ENCODE data around the gene RDH13.

The RDH13 gene

DNA sequence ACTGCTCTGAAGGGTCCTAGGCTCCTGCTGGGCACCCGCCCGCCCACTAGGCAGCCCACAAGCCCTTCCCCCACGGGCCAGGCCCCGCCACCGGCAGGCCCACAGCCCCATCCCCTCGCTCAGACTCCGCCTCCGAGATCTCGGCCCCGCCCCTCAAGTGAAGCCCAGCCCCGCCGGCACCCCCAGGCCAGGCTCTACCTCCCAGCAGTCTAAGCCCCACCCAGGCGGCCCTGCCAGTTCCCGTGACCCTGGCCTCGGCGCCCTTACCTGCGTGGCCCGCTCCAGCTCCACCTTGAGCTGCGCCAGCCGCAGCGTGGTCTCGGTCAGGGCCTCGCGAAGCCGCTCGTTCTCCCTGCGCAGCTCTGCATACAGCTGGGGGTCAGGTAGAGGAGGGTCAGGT is 29.0 kb upstream of the RDH13 start:
- no peak for DNase-seq

DNA sequence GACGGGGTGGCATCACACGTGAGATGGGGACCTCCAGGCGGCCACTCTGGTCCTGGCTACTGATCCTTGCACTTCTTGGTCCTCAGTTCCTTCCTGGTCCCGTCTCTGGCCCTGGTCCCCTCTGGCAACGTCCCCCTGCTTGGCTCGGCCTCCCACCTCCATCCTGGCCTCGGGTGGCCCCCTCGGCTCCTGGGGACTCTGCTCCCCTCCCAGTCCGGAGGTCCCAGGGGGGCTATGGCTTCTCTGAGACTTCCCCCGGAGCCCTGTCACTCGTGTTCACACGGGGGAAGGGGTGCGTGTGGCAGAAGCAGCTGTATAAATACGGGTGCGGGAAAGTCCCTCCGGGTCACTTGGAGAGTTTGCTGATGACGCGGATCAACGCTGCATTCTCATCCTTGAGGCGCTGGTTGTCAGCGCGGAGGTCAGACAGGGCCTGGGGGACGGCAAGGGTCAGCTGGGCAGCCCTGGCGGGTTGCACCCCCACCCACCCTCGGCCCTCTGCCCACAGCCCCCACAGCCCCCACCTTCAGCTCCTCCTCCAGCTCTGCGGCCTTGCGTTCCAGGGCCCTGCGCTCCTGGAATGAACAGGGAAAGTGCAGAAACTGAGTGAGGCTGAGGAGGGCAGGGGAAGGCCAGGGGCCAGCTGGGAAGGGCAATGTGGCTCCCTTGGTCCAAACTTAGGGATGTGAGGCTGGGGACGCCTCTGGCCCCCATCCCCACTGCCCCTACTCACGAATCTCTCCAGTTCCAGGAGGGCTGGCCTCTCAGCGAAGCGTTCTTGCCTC is 28.4 kb upstream of the RDH13 start:
- DNase-seq: no peak

DNA sequence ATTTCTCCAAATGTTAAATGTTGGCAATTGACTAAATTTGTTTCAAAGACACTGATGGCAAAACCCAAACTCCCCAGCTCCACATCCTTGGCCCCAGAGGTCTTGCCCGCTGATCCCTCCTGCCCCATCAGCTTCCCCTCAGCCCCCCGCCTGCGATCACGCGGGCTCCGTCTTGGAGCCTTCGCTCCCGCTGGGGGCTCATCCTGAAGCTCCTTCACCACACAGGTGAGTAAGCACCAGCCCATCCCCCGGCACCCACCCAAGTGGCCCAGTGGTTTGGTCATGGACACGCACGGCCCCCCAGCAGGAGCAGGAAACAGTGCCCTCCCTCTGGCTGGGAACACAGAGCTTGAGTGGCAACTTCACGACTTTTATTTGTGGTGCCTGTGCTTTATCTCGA is 27.6 kb upstream of the RDH13 start:
- DNase-seq: no peak

DNA sequence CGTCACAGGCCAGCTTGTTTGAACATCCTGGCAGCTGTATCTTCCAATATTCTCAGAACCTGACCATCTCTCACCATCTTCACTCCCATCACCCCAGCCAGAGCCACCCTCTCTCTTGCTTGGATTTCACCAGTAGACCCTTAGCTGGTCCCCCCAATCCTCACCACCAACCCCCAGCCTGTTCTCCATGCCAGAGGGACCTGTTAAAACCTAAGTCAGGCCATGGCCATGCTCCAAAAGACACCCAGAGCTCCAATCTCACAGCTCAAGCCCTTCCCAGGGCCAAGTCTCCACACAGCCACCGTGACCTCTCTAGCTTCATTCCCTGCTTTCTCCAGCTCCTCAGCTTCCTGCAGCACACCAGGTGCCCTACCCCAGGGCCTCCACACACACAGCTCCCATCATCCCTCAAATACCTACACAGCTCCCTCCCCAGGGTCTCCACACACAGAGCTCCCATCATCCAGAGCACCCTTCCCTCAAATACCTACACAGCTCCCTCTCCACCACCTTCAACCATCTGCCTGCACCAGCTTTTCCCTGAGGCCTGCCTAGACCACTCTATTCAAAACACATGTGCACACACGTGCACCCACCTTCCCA is 26.5 kb upstream of the RDH13 start:
- DNase-seq: no peak

DNA sequence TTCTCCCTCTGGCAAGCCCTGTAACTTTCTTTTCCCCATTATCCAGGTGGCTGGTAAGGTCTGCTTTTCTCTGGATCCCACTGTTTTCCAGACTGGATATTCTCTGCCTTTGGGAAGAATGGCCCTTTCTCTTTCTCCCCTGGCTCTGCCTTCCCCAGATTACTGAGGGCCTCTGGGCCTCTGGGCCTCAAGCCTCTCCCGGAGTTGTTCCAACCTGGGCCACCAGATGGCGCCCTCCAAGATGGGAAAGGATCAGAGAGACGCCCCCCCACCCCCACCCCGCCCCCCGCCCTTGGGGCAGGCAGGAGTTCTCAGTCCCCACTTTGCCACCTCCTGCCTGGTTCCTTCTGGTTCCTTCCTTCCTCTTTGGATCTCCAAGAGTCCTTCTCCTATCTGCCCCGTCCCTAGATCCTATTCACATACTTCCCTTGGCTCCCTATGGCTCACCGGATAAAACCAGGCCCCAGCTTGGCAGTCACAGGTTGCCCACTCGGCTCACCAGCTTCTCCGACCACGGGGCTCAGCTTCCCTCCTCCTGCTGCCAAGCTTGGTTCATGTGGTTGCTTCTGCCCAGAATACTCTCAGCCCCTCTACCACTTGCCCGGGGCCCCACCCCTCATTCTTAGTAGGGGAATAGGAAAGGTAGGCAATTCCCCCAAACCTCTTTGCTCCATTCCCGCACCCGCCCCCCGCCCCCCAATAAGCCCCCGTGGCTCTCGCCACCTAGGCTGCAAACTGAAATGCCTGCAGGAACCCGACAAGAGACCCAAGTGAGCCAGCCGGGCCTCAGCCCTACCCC is 25.8 kb upstream of the RDH13 start:
- peak; percentile 17 for DNase-seq

DNA sequence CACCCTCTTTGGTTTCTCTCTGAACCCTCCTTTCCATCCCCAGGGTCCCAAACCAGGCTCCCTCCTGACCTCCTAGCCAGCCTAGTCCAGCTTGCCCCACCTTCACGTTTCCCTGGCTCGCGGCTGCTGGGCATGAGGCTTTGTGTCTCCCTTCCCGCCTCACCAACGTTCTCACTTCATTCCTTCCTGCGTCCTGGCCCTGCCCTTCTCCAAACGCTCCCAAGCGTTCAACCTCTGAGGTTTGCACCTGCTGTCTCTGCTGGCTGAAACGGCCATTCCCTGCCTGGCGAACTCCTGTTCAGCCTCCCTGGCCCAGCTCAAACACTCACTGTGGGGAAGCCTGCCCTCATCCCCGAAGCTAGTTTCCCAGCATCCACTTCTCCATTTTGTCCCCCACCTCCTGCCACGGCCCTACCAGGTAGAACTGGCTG is 25.1 kb upstream of the RDH13 start:
- DNase-seq: no peak

DNA sequence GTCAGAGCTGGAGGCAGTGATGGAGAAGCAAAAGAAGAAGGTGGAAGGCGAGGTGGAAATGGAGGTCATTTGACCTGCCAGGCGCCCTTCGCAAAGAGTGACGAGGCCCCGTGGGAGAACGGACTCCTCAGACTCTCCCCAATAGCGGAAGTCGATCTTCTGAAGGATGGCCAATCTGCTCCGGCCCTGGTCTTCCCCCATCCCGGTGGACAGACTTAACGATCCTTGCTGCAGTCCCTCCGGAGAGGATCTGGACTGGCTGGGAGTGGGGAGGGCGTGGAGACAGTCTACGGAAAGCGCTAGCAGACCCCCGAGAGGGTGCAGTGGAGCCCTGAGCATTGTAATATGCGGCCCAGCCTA is 24.6 kb upstream of the RDH13 start:
- no peak for DNase-seq

DNA sequence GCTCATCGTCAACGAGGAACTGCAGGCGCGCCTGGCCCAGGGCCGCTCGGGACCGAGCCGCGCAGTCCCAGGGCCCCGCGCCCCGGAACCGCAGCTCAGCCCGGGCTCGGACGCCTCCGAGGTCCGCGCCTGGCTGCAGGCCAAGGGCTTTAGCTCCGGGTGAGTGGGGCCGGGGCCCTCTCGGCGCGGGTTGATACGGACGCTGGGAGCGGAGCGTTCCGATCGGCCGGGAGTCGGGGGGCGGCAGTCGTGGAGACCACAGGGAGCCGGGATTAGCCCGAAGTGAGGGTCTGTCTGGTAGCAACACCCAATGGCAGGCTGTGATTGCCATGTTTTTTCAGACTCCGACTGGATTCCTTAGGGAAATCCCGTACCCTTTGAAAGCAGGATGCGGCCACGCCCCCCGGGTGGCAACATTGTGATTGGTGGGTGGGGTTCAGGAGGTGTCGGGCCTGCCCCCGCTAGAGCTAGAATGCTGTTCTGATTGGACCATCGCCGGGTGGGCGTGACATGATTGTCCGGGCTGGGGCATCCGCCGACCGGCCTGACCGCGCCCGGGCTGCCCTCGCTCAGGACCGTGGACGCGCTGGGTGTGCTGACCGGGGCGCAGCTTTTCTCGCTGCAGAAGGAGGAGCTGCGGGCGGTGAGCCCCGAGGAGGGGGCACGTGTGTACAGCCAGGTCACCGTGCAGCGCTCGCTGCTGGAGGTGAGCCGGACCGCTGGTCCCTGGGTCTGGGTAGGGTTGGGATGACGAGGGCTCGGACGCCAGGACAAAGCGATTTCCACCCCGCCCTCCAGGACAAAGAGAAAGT is 24.0 kb upstream of the RDH13 start:
- no peak for DNase-seq

DNA sequence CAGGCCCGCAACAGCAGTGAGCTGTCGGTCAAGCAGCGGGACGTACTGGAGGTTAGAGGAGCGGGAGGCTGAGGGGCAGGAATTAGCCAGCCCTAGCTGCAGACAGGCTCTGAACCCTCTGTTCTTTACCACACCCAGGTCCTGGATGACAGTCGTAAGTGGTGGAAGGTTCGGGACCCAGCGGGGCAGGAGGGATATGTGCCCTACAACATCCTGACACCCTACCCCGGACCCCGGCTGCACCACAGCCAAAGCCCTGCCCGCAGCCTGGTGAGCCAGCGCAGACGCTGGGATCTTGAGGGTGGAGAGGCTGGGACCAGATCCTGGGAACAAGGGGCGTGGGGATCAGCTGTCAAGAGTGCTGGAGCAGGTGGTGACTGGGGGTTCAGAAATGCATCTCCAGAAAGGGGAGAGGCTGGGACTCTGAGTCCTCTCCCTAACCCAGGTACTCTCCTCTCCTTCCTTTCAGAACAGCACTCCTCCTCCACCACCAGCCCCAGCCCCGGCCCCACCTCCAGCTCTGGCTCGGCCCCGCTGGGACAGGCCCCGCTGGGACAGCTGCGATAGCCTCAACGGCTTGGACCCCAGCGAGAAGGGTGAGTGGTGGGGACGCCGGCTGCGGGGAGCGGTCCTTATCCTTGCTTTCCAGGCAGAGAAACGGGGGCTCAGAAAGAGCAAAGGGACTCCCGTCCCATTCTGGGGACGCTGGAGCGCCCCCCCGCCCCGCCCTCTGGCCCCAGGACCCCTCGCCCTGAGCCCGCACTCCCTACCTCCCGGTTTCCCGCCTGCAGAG is 23.2 kb upstream of the RDH13 start:
- no peak for DNase-seq

DNA sequence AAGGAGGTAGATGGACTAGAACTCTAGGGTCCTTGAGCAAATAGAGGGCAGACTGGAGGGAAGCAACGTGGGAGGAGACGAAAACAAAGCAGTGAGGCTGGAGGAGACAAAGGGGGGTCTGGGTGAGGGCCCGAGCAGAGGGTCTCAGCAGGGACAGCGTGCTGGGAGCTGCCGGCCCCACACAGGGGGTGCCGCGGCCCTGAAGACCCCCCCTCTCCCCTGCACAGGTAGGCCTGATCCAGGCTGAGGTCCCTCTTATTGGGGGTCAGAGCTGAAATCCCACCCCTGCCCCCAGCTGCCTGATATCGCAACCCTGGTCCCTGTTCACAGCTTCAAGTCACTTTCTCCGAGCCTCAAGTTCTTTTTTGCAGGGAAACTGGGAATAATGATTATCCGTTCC is 21.5 kb upstream of the RDH13 start:
- no peak for DNase-seq

DNA sequence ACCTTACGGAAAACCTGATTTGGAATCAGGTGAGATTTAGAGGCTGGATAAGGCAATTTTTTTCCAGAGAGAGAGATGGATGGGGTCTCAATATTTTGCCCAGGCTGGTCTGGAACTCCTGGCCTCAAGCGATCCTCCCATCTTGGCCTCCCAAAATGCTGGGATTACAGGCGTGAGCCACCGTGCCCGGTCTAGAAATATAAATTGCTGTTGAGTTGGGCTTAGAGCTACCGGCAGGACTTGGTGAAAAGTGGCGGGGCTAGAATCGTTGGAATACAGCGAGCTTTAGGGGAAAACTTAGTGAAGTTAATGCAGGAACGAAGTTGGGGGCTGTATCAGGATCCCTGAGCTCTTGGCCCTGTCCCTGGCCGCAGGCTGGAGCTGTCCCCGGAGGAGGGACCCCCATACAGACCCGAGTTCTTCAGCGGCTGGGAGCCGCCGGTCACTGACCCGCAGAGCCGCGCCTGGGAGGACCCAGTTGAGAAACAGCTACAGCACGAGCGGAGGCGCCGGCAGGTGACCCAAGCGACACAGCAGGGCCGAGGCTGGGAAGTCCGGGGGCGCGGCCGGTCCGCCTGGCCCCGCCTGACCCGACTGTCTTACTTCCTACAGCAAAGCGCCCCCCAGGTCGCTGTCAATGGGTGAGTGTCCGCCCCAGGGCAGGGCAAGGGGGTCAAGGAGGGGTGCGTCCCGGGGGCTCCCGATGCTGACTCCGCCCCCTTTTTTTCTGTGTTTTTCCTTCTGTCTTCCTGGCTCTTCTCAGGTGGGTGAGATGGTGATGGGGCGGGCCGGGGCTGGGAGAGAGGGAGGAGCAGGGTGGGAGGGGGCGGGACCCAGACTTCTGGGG is 20.3 kb upstream of the RDH13 start:
- no peak for DNase-seq

DNA sequence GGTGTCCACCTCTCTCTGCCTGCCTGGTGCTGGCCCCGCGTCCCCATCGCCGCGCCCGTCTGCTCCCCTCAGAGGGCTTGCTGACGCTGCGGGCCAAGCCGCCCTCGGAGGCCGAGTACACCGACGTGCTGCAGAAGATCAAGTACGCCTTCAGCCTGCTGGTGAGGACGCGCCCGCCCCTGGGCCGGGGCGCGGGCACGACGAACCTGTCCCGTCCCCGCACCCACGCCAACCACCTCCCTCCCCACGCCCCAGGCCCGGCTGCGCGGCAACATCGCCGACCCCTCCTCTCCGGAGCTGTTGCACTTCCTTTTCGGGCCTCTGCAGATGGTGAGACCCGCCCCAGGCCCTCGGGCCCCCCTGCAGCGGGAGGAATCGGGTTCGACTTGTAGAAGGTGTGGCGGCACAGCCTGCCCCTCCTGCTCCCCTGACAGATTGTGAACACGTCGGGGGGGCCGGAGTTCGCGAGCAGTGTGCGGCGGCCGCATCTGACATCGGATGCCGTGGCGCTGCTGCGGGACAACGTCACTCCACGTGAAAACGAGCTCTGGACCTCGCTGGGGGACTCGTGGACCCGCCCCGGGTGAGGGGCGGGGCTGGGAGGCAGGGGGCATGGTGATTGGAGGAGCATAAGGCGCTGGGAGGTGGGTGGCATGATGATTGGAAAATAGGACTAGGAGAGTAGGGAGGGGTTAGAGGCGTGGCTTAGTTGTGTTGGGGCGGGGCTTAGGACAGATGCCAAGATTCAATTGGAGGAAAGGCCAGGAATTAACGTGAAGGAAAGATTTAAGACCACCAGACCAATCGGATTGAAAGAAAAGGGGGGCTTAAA is 19.3 kb upstream of the RDH13 start:
- DNase-seq: no peak

DNA sequence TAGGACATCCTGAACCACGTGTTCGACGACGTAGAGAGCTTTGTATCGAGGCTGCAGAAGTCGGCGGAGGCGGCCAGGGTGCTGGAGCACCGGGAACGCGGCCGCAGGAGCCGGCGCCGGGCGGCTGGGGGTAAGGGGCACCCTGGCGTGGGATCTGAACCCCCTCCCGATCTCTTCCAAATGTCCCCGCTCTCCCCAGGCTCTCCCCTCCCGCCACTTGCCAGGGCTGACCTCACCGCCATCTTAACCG is 18.7 kb upstream of the RDH13 start:
- no peak for DNase-seq

DNA sequence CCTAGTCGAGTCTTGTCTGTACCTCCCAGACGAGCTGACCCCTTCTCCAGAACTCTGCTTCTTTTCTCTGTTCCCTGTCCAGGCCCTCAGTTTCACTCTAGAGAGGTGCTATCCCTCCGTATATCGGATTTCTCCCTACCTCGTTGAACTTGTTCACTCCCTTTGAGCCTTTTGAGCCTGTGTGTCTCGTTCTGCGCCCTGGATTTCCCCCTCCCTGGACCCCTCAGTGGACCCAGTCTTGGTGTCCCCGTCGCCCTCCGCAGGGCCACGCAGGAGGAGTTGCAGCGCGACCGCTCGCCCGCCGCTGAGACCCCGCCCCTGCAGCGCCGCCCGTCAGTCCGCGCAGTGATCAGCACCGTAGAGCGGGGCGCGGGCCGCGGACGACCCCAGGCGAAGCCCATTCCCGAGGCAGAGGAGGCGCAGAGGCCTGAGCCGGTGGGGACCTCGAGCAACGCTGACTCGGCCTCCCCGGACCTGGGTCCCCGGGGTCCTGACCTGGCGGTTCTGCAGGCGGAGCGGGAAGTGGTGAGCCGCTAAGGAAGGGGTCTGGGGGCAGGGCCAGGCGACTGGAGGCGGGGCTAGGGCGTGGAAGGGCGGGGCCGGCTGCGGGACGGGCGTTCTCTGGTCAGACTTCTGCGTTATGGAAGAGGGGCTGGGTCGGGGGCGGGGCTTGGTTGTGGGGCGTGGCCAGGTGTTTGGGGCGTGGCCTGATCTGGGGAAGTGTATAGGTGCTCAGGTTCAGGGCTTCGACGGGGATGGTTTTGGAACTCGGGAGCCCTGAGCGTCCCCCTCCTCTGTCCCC is 18.2 kb upstream of the RDH13 start:
- no peak for DNase-seq

DNA sequence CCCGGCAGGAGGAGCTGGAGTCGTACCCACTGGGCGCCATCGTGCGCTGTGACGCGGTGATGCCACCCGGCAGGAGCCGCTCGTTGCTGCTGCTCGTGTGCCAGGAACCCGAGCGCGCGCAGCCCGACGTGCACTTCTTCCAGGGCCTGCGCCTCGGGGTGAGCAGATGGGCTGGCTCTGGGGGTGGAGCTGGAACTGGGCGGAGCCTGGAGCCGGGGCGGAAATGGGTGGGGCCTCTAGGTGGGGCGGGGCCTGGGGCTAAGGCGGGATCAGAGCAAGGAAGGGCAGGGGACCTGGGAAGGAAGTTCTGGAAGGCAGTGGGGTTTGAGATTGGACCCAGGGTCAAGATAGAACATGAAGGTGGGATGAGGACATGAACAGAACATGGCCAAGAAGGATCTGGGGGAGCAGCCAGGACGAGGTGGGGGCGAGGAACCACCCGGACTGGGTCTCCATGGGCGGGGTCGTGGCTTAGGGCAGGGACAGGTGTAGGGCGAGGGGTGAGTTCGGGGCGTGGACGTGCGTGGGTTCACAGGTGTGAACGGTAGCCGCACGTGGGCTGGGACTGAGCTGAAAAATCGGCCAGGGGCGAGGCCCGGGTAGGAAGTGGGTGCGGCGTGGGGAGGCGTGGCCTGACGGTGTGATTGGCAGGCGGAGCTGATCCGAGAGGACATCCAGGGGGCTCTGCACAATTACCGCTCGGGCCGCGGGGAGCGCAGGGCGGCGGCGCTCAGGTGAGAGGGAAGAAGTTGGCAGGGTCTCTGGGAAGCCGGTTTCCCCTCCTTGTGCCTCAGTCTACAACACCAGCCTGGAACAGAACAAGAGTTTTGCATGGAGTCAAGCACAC is 17.4 kb upstream of the RDH13 start:
- peak; percentile 58 for DNase-seq

DNA sequence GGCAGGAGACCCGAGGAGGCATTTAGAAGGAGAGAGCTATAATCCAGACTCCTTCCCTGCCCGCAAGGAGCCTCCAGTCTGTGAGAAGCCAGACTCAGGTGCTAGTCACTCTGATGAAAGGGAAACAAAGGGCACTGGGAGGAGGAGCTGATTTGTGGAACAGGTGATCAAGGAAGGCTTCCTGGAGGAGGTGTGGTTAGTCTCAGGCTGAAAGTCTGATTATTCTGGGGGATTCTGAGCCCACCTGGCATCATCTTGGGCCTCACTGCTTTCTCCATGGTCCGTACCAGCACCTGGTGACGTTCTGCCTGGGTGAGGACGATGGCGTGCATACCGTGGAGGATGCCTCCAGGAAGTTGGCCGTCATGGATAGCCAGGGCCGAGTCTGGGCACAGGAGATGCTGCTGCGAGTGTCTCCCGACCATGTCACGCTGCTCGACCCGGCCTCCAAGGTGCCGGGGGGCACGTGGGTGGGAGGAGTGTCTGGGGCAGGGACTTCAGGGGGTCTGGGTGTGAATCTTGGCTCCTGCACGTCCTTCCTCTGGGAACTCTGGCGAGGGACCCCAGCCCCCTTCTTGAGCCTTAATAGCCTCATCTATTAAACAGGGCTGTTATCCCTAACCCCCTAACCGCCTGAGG is 16.6 kb upstream of the RDH13 start:
- DNase-seq: no peak

DNA sequence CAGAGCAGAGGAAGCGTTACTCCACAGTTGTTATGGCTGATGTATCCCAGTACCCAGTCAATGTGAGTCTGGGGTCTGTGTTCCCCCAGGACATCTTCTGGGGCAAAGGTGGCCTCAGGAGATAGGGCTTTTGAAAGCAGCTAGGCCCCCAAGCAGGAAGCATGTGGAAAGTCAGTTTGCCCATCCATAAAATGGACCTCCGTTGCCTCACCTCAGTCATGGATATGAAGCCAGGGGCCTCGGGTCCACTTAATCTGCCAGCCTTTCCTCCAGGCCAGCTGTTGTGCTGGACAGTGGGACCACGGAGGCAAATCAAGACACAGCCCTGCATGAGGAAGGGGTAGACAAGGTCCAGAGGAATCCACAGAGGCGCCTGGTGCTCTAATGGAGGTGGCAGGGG is 16.0 kb upstream of the RDH13 start:
- no peak for DNase-seq

DNA sequence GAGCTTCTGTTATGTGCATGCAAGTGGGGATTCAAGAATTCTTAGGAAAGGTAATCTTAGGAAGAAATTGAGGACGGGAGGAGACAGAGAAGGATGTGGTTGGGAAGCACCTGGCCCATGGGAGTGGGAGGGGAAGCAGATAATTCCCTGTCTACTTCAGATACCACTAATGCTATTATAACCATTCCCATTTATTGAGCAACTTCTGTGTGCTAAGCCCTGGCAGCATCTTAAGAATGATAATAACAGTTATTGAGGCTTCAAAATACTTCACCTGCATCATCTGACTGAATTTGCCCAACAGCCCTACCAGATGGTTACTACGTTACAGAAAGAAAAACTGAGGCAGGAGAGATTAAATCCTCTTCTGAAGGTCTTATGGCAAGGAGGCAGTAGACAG is 14.2 kb upstream of the RDH13 start:
- no peak for DNase-seq
